ENCODE data around the gene CAPN5.

Gene CAPN5

DNA sequence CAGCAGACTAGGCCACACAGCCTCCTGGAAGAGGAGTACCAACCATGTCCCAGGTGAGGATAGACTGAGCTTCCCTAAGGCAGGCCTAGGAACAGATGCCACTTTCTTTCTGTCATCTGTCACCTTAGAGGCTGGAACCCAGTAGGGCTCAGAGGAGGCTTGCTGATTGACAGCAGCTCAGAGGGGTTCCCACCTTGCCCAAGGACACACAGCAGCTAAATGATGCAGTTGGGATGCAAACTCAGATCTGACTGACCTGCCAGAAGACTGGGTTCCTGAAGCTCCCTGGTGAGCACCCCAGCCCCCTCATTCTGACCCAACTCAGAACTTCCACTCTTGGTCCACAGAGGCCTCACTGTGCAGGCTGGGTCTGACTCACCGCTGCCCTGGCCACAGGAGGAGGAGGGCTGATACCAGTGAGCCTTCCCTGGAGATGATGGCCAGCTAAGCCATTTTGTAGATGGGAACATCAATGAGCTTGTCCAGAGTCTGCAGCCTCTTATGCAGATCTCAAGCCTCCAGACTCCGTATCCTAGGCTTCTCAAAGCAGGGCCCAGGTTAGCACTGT lies 14.0 kb downstream of the CAPN5 start:
- H3K23ac ChIP-seq (ENCODE audit: low read length): no peak overlapping the region
- no CpG with 5 or more reads among the region's 2 CpGs for WGBS (ENCODE audit: extremely low coverage, insufficient coverage, insufficient read length)
- H4K91ac ChIP-seq (ENCODE audit: low read depth, low read length): no peak overlapping the region

DNA sequence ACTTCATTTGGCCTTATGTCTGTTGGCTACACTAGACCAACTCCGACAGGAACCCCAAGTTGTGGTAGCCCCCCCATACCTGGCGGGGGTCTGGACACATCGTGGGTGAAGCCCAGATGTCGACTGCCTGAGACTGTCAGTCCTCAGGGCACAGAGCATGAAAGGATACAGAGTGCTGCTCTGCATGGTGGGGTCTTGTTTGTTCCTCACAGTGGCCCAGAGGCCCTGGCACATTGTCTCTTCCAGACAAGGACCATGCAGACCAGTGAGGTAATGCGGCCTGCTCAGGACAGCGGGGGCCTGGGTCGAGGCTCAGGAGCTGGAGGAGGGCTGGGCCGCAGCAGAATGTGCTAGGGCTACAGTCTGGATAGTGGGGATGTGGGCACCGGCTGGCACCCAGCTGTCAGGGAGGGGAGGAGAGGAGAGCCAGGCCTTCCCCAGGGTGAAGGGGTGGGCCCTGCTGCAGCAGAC lies 14.6 kb downstream of the CAPN5 start:
- DNase-seq: no peak
- Histone ChIP-seq H2BK5ac (ENCODE audit: low read depth, low read length, poor library complexity) (no peak overlapping the region), H4K8ac (ENCODE audit: low read depth, low read length) (no peak overlapping the region), H3K4me3 (ENCODE audit: low read depth, low read length) (no peak overlapping the region), H4K12ac (ENCODE audit: low read depth, low read length) (no peak overlapping the region), H2AFZ (ENCODE audit: insufficient read depth, low read length, poor library complexity) (no peak overlapping the region), H2BK12ac (ENCODE audit: low read length) (no peak overlapping the region), H3K23ac (ENCODE audit: low read length) (no peak overlapping the region), H3K36me3 (ENCODE audit: control insufficient read depth in 1 of 2, insufficient read depth in 2 of 2, low read length in 2 of 2) (no peaks in the 10 kb centered on the region), H3K79me1 (ENCODE audit: low read length) (no peaks in the 10 kb centered on the region), H3K79me2 (ENCODE audit: control insufficient read depth, insufficient read depth, low read length, poor library complexity) (no peaks in the 10 kb centered on the region), H3K27me3 (ENCODE audit: insufficient read depth, low read length) (no peaks in the 10 kb centered on the region), H2BK120ac (ENCODE audit: insufficient read depth, low read length, poor library complexity) (no peak overlapping the region), H4K91ac (ENCODE audit: low read depth, low read length) (no peak overlapping the region), H3K18ac (ENCODE audit: low read length) (no peak overlapping the region), H3K14ac (ENCODE audit: low read length) (no peak overlapping the region), H3K9ac (ENCODE audit: low read length) (no peak overlapping the region), H3K9me3 (ENCODE audit: insufficient read depth, low read depth, low read length) (no peaks in the 10 kb centered on the region), H3K4me2 (ENCODE audit: low read length) (no peak overlapping the region), H3K4ac (ENCODE audit: low read depth, low read length) (no peak overlapping the region), H3K4me1 (ENCODE audit: control insufficient read depth in 1 of 2, insufficient read depth in 2 of 2, low read length in 2 of 2) (no peaks in the 10 kb centered on the region), H2AK5ac (ENCODE audit: low read length) (no peak overlapping the region), H3K27ac (ENCODE audit: low read depth, low read length) (no peak overlapping the region)
- no CpG with 5 or more reads among the region's 9 CpGs for WGBS (ENCODE audit: extremely low coverage, insufficient coverage, insufficient read length)

More for the DNA sequence above, 14.0 kb downstream of the CAPN5 start:
- H3K4me3 ChIP-seq (ENCODE audit: low read depth, low read length): no peak overlapping the region
- no peaks in the 10 kb centered on the region for H3K36me3 ChIP-seq (ENCODE audit: control insufficient read depth in 1 of 2, insufficient read depth in 2 of 2, low read length in 2 of 2)
- H3K18ac ChIP-seq (ENCODE audit: low read length): no peak overlapping the region
- H4K12ac ChIP-seq (ENCODE audit: low read depth, low read length): no peak overlapping the region
- H2BK12ac ChIP-seq (ENCODE audit: low read length): no peak overlapping the region
- H2BK5ac ChIP-seq (ENCODE audit: low read depth, low read length, poor library complexity): no peak overlapping the region
- no peak overlapping the region for H3K9ac ChIP-seq (ENCODE audit: low read length)
- DNase-seq: no peak
- H2AK5ac ChIP-seq (ENCODE audit: low read length): no peak overlapping the region
- H4K8ac ChIP-seq (ENCODE audit: low read depth, low read length): no peak overlapping the region
- no peak overlapping the region for H3K4ac ChIP-seq (ENCODE audit: low read depth, low read length)
- H2BK120ac ChIP-seq (ENCODE audit: insufficient read depth, low read length, poor library complexity): no peak overlapping the region
- H3K4me1 ChIP-seq (ENCODE audit: control insufficient read depth in 1 of 2, insufficient read depth in 2 of 2, low read length in 2 of 2): no peaks in the 10 kb centered on the region
- no peak overlapping the region for H3K27ac ChIP-seq (ENCODE audit: low read depth, low read length)
- no peaks in the 10 kb centered on the region for H3K9me3 ChIP-seq (ENCODE audit: insufficient read depth, low read depth, low read length)
- H2AFZ ChIP-seq (ENCODE audit: insufficient read depth, low read length, poor library complexity): no peak overlapping the region
- H3K27me3 ChIP-seq (ENCODE audit: insufficient read depth, low read length): no peaks in the 10 kb centered on the region
- H3K14ac ChIP-seq (ENCODE audit: low read length): no peak overlapping the region
- H3K4me2 ChIP-seq (ENCODE audit: low read length): no peak overlapping the region
- no peaks in the 10 kb centered on the region for H3K79me1 ChIP-seq (ENCODE audit: low read length)
- no peaks in the 10 kb centered on the region for H3K79me2 ChIP-seq (ENCODE audit: control insufficient read depth, insufficient read depth, low read length, poor library complexity)

DNA sequence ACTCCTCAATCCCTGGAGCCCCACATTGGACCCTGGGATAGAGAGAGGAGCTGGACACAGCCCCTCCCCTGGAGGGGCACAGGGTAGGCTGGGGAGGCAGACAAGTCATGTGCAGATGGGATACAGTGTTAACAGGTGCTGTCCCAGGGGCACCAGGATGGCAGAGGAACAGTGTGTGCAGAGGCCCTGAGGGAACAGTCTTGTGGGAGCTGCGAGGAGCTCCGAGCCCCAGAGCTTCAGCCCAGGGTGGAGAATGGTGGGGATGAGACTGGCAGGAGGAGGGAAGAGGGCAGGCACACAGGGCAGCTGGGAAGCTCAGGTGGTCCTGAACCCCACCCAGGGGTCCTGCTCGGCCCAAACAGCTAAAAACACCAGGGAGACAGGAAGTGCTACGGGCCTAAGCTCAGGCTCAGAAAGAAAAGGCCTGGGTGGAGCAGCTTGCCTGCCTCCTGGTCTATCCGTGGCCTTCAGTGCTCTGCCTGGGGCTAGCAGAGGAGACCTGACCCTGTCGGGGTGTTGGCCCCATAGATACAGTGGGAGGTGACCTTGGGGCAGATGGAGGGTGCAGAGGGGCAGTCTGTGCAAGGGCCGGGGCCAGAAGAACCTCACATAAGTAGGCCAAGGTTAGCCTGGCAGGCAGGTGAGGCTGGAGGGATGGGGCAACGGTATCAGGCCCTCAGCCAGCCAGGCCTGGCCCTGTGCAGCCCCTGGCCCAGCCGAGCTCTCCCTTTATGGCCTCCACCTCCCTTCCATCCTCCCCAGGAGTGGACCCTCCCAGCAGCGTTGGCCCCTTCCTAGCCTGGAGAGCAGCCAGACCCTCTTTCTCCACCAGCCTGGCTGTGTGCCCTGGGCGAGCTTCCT lies 15.4 kb downstream of the CAPN5 start:
- no CpG with 5 or more reads among the region's 11 CpGs for WGBS (ENCODE audit: extremely low coverage, insufficient coverage, insufficient read length)
- Histone ChIP-seq H3K18ac (ENCODE audit: low read length) (no peak overlapping the region), H3K14ac (ENCODE audit: low read length) (no peak overlapping the region), H2AK5ac (ENCODE audit: low read length) (no peak overlapping the region), H3K36me3 (ENCODE audit: control insufficient read depth in 1 of 2, insufficient read depth in 2 of 2, low read length in 2 of 2) (no peaks in the 10 kb centered on the region), H3K4me2 (ENCODE audit: low read length) (no peak overlapping the region), H2AFZ (ENCODE audit: insufficient read depth, low read length, poor library complexity) (no peak overlapping the region), H4K8ac (ENCODE audit: low read depth, low read length) (no peak overlapping the region), H3K4me1 (ENCODE audit: control insufficient read depth in 1 of 2, insufficient read depth in 2 of 2, low read length in 2 of 2) (no peaks in the 10 kb centered on the region), H2BK12ac (ENCODE audit: low read length) (no peak overlapping the region), H3K4me3 (ENCODE audit: low read depth, low read length) (no peak overlapping the region), H3K9ac (ENCODE audit: low read length) (no peak overlapping the region), H3K4ac (ENCODE audit: low read depth, low read length) (no peak overlapping the region), H3K79me2 (ENCODE audit: control insufficient read depth, insufficient read depth, low read length, poor library complexity) (no peaks in the 10 kb centered on the region), H2BK120ac (ENCODE audit: insufficient read depth, low read length, poor library complexity) (no peak overlapping the region), H2BK5ac (ENCODE audit: low read depth, low read length, poor library complexity) (no peak overlapping the region), H3K23ac (ENCODE audit: low read length) (no peak overlapping the region), H3K27ac (ENCODE audit: low read depth, low read length) (no peak overlapping the region), H3K27me3 (ENCODE audit: insufficient read depth, low read length) (no peaks in the 10 kb centered on the region), H3K9me3 (ENCODE audit: insufficient read depth, low read depth, low read length) (no peaks in the 10 kb centered on the region), H4K12ac (ENCODE audit: low read depth, low read length) (no peak overlapping the region), H3K79me1 (ENCODE audit: low read length) (no peaks in the 10 kb centered on the region), H4K91ac (ENCODE audit: low read depth, low read length) (no peak overlapping the region)
- no peak for DNase-seq

DNA sequence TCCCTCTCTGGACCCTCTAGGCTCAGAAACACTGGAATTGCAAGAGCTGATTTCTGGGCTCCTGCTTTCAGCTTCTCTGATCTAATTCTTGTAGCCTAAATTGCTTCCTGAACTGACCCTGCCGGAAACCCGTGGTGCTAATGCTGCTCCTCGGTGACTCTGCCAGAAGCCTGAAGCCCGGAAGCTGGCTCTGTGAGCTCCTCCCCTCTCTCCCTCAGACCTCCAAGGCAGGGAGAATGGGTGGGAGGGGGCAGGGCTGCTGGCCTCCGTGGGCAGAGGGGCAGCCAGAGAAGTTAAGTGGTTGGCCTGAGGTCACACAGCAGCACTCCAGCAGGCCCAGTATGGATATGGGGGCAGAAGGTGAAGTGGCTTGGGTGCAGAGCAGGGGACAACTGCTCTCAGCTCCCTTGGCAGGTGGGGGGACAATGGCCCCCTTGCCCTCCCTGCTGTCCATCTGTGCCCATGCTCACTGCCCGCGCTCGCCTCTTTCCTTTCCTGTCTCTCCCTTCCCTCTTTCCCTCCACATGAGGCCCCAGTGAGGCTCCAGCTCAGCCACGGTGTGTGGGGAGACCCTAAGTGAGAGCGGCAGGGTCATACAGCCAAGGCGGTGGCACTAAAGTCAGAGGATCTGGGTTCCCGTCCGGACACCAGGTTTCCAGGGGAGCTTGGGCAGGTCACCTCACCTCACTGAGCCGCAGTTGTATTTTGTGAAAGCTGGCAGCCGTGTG lies 16.2 kb downstream of the CAPN5 start:
- Histone ChIP-seq H3K4me2 (ENCODE audit: low read length) (no peak overlapping the region), H4K8ac (ENCODE audit: low read depth, low read length) (no peak overlapping the region), H3K27me3 (ENCODE audit: insufficient read depth, low read length) (no peaks in the 10 kb centered on the region), H3K4ac (ENCODE audit: low read depth, low read length) (no peak overlapping the region), H3K18ac (ENCODE audit: low read length) (no peak overlapping the region), H3K4me1 (ENCODE audit: control insufficient read depth in 1 of 2, insufficient read depth in 2 of 2, low read length in 2 of 2) (peaks cover under 1% of the 10 kb centered on the region in 2 experiments), H2BK12ac (ENCODE audit: low read length) (no peak overlapping the region), H2AK5ac (ENCODE audit: low read length) (no peak overlapping the region), H4K12ac (ENCODE audit: low read depth, low read length) (no peak overlapping the region), H3K14ac (ENCODE audit: low read length) (no peak overlapping the region), H4K91ac (ENCODE audit: low read depth, low read length) (no peak overlapping the region), H3K23ac (ENCODE audit: low read length) (no peak overlapping the region), H3K79me1 (ENCODE audit: low read length) (no peaks in the 10 kb centered on the region), H3K4me3 (ENCODE audit: low read depth, low read length) (no peak overlapping the region), H3K36me3 (ENCODE audit: control insufficient read depth in 1 of 2, insufficient read depth in 2 of 2, low read length in 2 of 2) (no peaks in the 10 kb centered on the region), H2BK120ac (ENCODE audit: insufficient read depth, low read length, poor library complexity) (no peak overlapping the region), H2BK5ac (ENCODE audit: low read depth, low read length, poor library complexity) (no peak overlapping the region), H3K79me2 (ENCODE audit: control insufficient read depth, insufficient read depth, low read length, poor library complexity) (no peaks in the 10 kb centered on the region), H3K9me3 (ENCODE audit: insufficient read depth, low read depth, low read length) (no peaks in the 10 kb centered on the region), H3K27ac (ENCODE audit: low read depth, low read length) (no peak overlapping the region), H3K9ac (ENCODE audit: low read length) (no peak overlapping the region), H2AFZ (ENCODE audit: insufficient read depth, low read length, poor library complexity) (peak overlapping the region; percentile 45)
- no peak for DNase-seq
- no CpG with 5 or more reads among the region's 15 CpGs for WGBS (ENCODE audit: extremely low coverage, insufficient coverage, insufficient read length)
